HepG2 (cell line): ENCODE data around the gene ATAD1. TPM values are rescaled to one million over a fixed set of nuclear protein-coding genes. Genes with fewer than 3 reads are reported as not detected.

Experiments used
- ARID2 ChIP-seq: sonication (generic); formaldehyde crosslinking; IDR thresholded peaks from 2 replicates; pipeline ENCODE4 v1.8.1; 2022; ENCODE audit warnings: mild to moderate bottlenecking, missing genetic modification reagents, borderline replicate concordance
- GZF1 ChIP-seq: sonication (generic); formaldehyde crosslinking; IDR thresholded peaks from 2 replicates; pipeline ENCODE4 v1.5.1; 2020; ENCODE audit warnings: mild to moderate bottlenecking, missing genetic modification reagents
- MAFK ChIP-seq, 2 experiments: IDR thresholded peaks in 1 of 2; conservative IDR thresholded peaks in 1 of 2; 2 replicates each; pipeline ENCODE4 v1.6.1; 2011; ENCODE audit warnings: improper control_type of control experiment in 2 of 2, low read length in 2 of 2
- PHF5A ChIP-seq: IDR thresholded peaks from one replicate; pipeline ENCODE4 v1.6.1; 2018; ENCODE audit warnings: low read depth, missing genetic modification reagents; ENCODE audit not compliant: unreplicated experiment
- PLRG1 ChIP-seq: fragments of 450-650 bp; conservative IDR thresholded peaks from 2 replicates; pipeline ENCODE4 v1.6.1; 2016
- RFX1 ChIP-seq: fragments of 450-650 bp; IDR thresholded peaks from 2 replicates; pipeline ENCODE4 v1.6.1; 2017
- TOPORS ChIP-seq: sonication (generic); formaldehyde crosslinking; IDR thresholded peaks from 2 replicates; pipeline ENCODE4 v1.8.0; 2023; ENCODE audit warnings: mild to moderate bottlenecking, missing genetic modification reagents
- ZKSCAN5 ChIP-seq: sonication (generic); formaldehyde crosslinking; IDR thresholded peaks from 2 replicates; pipeline ENCODE4 v1.5.1; 2020; ENCODE audit warnings: mild to moderate bottlenecking, missing genetic modification reagents
- ZNF124 ChIP-seq: sonication (generic); formaldehyde crosslinking; IDR thresholded peaks from 2 replicates; pipeline ENCODE4 v1.4.0; 2020; ENCODE audit warnings: missing genetic modification reagents
- ZNF138 ChIP-seq: sonication (generic); formaldehyde crosslinking; IDR thresholded peaks from 2 replicates; pipeline ENCODE4 v1.5.0; 2020; ENCODE audit warnings: mild to moderate bottlenecking, low read depth, missing genetic modification reagents
- ZNF24 ChIP-seq: fragments of 450-650 bp; IDR thresholded peaks from 2 replicates; pipeline ENCODE4 v1.6.1; 2017; ENCODE audit warnings: antibody characterized with exemption, mild to moderate bottlenecking
- ZNF276 ChIP-seq: sonication (generic); formaldehyde crosslinking; IDR thresholded peaks from 2 replicates; pipeline ENCODE4 v1.4.0; 2020; ENCODE audit warnings: mild to moderate bottlenecking, low read depth, missing genetic modification reagents
- ZSCAN21 ChIP-seq: sonication (generic); formaldehyde crosslinking; IDR thresholded peaks from 2 replicates; pipeline ENCODE4 v1.8.0; 2022; ENCODE audit warnings: mild to moderate bottlenecking, missing genetic modification reagents, moderate library complexity, borderline replicate concordance
- polyA plus RNA-seq, 8 experiments: library from polyadenylated mRNA; depleted of rRNA in 3 of 8; stranded (reverse) in 7 of 8; unstranded in 1 of 8; fragments of >200 nt; fragmentation: Illumina TruSeq in 4 of 8; extraction: Trizol in 4 of 8; gene quantifications; 2 replicates each; pipeline versions ENCODE4 v1.2.1 to v1.2.3, GENCODE V29; 2011 to 2016; ENCODE audit warnings: low read depth in 4 of 8, missing spikeins in 1 of 8, mixed read lengths in 1 of 8; ENCODE audit not compliant: insufficient read depth in 1 of 8
- total RNA-seq, 5 experiments: library from RNA; depleted of rRNA; stranded (reverse); fragments of >200 nt; fragmentation: Illumina TruSeq; extraction: Trizol; gene quantifications; 2 replicates each; pipeline ENCODE4 v1.2.3, GENCODE V29; 2016; ENCODE audit warnings: low read depth in 1 of 5
- TF ChIP-seq, protein P1 (sequence below): IDR thresholded peaks from 2 replicates; pipeline ENCODE4 v1.6.1; 2016
- TF ChIP-seq, protein P2 (sequence below): sonication (generic); formaldehyde crosslinking; IDR thresholded peaks from 2 replicates; pipeline ENCODE4 v1.4.0; 2020; ENCODE audit warnings: missing genetic modification reagents
- TF ChIP-seq, protein P3 (sequence below): sonication (generic); formaldehyde crosslinking; conservative IDR thresholded peaks from 2 replicates; pipeline ENCODE4 v1.4.0; 2020; ENCODE audit warnings: missing genetic modification reagents
- TF ChIP-seq, protein P4 (sequence below): sonication (generic); formaldehyde crosslinking; IDR thresholded peaks from 2 replicates; pipeline ENCODE4 v1.4.0; 2020; ENCODE audit warnings: mild to moderate bottlenecking, missing genetic modification reagents
- TF ChIP-seq, protein P5 (sequence below): sonication (generic); formaldehyde crosslinking; IDR thresholded peaks from 2 replicates; pipeline ENCODE4 v1.5.0; 2020; ENCODE audit warnings: missing genetic modification reagents

The ATAD1 gene
- total and polyA plus RNA-seq, 2 of the 13 experiments (the other 11 are each of a cell fraction or from before 2014, with no cell fraction given): 14.9 to 28.2 TPM

GRCh38 chr10:87863053-87863943, 45.3 kb upstream of the ATAD1 start, which contains the start of the genes KLLN and PTEN (continued):
- TF ChIP-seq, protein P1, sequence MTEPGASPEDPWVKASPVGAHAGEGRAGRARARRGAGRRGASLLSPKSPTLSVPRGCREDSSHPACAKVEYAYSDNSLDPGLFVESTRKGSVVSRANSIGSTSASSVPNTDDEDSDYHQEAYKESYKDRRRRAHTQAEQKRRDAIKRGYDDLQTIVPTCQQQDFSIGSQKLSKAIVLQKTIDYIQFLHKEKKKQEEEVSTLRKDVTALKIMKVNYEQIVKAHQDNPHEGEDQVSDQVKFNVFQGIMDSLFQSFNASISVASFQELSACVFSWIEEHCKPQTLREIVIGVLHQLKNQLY (CRISPR knock-in tag): 0 out of 2 replicates have a peak, but pooled peaks have one; percentile 19
- TF ChIP-seq ZSCAN21 (CRISPR knock-in tag) (peak; percentile 90; the same call in 1 of the 2 replicates), PLRG1 (no peak), ARID2 (CRISPR knock-in tag) (no peak), ZNF276 (CRISPR knock-in tag) (peak; percentile 86), ZKSCAN5 (CRISPR knock-in tag) (peak; percentile 31; the same call in 1 of the 2 replicates), ZNF24 (0 out of 2 replicates have a peak, but pooled peaks have one; percentile 55), TOPORS (CRISPR knock-in tag) (0 out of 2 replicates have a peak, but pooled peaks have one; percentile 42), PHF5A (CRISPR knock-in tag) (no peak), RFX1 (no peak), GZF1 (CRISPR knock-in tag) (no peak), MAFK (conservative IDR thresholded peaks at IDR 0.05 in 1 of 2, IDR thresholded peaks at IDR 0.05 in 1 of 2; ENCODE audit: low read length in 2 of 2) (no peak), ZNF138 (peak; percentile 83), ZNF124 (CRISPR knock-in tag) (peak; percentile 91; the same call in 1 of the 2 replicates)
- TF ChIP-seq, protein P2, sequence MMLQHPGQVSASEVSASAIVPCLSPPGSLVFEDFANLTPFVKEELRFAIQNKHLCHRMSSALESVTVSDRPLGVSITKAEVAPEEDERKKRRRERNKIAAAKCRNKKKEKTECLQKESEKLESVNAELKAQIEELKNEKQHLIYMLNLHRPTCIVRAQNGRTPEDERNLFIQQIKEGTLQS (CRISPR knock-in tag): peak; percentile 43; the same call in 1 of the 2 replicates
- TF ChIP-seq, protein P3, sequence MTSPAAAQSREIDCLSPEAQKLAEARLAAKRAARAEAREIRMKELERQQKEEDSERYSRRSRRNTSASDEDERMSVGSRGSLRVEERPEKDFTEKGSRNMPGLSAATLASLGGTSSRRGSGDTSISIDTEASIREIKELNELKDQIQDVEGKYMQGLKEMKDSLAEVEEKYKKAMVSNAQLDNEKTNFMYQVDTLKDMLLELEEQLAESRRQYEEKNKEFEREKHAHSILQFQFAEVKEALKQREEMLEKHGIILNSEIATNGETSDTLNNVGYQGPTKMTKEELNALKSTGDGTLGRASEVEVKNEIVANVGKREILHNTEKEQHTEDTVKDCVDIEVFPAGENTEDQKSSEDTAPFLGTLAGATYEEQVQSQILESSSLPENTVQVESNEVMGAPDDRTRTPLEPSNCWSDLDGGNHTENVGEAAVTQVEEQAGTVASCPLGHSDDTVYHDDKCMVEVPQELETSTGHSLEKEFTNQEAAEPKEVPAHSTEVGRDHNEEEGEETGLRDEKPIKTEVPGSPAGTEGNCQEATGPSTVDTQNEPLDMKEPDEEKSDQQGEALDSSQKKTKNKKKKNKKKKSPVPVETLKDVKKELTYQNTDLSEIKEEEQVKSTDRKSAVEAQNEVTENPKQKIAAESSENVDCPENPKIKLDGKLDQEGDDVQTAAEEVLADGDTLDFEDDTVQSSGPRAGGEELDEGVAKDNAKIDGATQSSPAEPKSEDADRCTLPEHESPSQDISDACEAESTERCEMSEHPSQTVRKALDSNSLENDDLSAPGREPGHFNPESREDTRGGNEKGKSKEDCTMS: no peak
- TF ChIP-seq, protein P4, sequence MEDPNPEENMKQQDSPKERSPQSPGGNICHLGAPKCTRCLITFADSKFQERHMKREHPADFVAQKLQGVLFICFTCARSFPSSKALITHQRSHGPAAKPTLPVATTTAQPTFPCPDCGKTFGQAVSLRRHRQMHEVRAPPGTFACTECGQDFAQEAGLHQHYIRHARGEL (CRISPR knock-in tag): no peak
- TF ChIP-seq, protein P5, sequence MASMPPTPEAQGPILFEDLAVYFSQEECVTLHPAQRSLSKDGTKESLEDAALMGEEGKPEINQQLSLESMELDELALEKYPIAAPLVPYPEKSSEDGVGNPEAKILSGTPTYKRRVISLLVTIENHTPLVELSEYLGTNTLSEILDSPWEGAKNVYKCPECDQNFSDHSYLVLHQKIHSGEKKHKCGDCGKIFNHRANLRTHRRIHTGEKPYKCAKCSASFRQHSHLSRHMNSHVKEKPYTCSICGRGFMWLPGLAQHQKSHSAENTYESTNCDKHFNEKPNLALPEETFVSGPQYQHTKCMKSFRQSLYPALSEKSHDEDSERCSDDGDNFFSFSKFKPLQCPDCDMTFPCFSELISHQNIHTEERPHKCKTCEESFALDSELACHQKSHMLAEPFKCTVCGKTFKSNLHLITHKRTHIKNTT (CRISPR knock-in tag): no peak
